K562 (cell line): ENCODE data around the gene PRPSAP1. TPM values are rescaled to one million over a fixed set of nuclear protein-coding genes. Genes with fewer than 3 reads are reported as not detected.
A peak's percentile ranks its signal among the peaks of the same experiment; 100 is the strongest.

ENCODE experiments used
- BRF1 ChIP-seq: IDR thresholded peaks from 3 replicates; pipeline ENCODE4 v1.6.1; 2011; ENCODE audit warnings: borderline replicate concordance, mild to moderate bottlenecking; ENCODE audit not compliant: insufficient read length; ENCODE audit errors: extremely low read depth
- CBFB ChIP-seq: sonication (generic); formaldehyde crosslinking; IDR thresholded peaks from 2 replicates; pipeline ENCODE4 v1.4.0; 2020; ENCODE audit warnings: mild to moderate bottlenecking, missing genetic modification reagents
- HMG20B ChIP-seq: fragments of 250-450 bp; sonication (Bioruptor Pico); IDR thresholded peaks from 2 replicates; pipeline ENCODE4 v1.5.0; 2021; ENCODE audit warnings: mild to moderate bottlenecking
- MNT ChIP-seq, 2 experiments: fragments of 450-650 bp; conservative IDR thresholded peaks; 2 replicates each; pipeline ENCODE4 v1.6.1; 2017; ENCODE audit warnings: mild to moderate bottlenecking in 2 of 2, moderate library complexity in 2 of 2
- MTA3 ChIP-seq: fragments of 450-650 bp; formaldehyde crosslinking; IDR thresholded peaks from 2 replicates; pipeline ENCODE4 v1.6.1; 2017; ENCODE audit warnings: mild to moderate bottlenecking, borderline replicate concordance
- PCBP1 ChIP-seq: fragments of 200-400 bp; formaldehyde crosslinking; IDR thresholded peaks from 2 replicates; pipeline ENCODE4 v1.6.1; 2018; ENCODE audit warnings: mild to moderate bottlenecking, low read depth, low read length; ENCODE audit not compliant: poor library complexity, severe bottlenecking
- POLR2B ChIP-seq: fragments of 450-650 bp; IDR thresholded peaks from 2 replicates; pipeline ENCODE4 v1.6.1; 2018; ENCODE audit warnings: low read depth; ENCODE audit not compliant: partially characterized antibody
- SMAD3 ChIP-seq: fragments of 450-650 bp; formaldehyde crosslinking; conservative IDR thresholded peaks from 2 replicates; pipeline ENCODE4 v1.4.0; 2020; ENCODE audit warnings: mild to moderate bottlenecking
- SREBF2 ChIP-seq: sonication (generic); formaldehyde crosslinking; IDR thresholded peaks from 2 replicates; pipeline ENCODE4 v1.4.0; 2020; ENCODE audit warnings: mild to moderate bottlenecking, missing genetic modification reagents
- SRSF7 ChIP-seq: fragments of 200-400 bp; formaldehyde crosslinking; optimal IDR thresholded peaks from 2 replicates; pipeline ENCODE3; 2017; ENCODE audit warnings: mild to moderate bottlenecking, low read depth, low read length
- ZBED1 ChIP-seq: IDR thresholded peaks from 2 replicates; pipeline ENCODE4 v1.6.1; 2014
- ZFP91 ChIP-seq: sonication (generic); formaldehyde crosslinking; IDR thresholded peaks from 2 replicates; pipeline ENCODE4 v1.8.0; 2022; ENCODE audit warnings: mild to moderate bottlenecking, missing genetic modification reagents
- ZNF668 ChIP-seq: fragments of 250-450 bp; sonication (Bioruptor Pico); IDR thresholded peaks from 2 replicates; pipeline ENCODE4 v1.8.0; 2022; ENCODE audit warnings: mild to moderate bottlenecking, inconsistent platforms
- polyA plus RNA-seq, 8 experiments: library from polyadenylated mRNA; depleted of rRNA in 4 of 8; stranded (reverse) in 5 of 8; unstranded in 3 of 8; fragments of >200 nt; fragmentation: Nextera tagmentation in 2 of 8; fragmentation: Illumina TruSeq in 1 of 8; extraction: Ambion mirVana in 2 of 8; extraction: Trizol in 1 of 8; gene quantifications; 2 replicates each; pipeline versions ENCODE4 v1.2.1 to v1.2.3, GENCODE V29; 2011 to 2014; ENCODE audit warnings: inconsistent platforms in 1 of 8, missing spikeins in 1 of 8
- total RNA-seq, 7 experiments: library from RNA; depleted of rRNA in 6 of 7; stranded (reverse); fragments of >200 nt in 6 of 7; fragmentation: Illumina TruSeq in 2 of 7; extraction: Trizol in 2 of 7; gene quantifications; 2 replicates each; pipeline versions ENCODE4 v1.2.1 to v1.2.3, GENCODE V29; 2011 to 2021; ENCODE audit warnings: low replicate concordance in 1 of 7
- TF ChIP-seq, protein P1 (sequence below): sonication (generic); formaldehyde crosslinking; IDR thresholded peaks from 2 replicates; pipeline ENCODE4 v1.8.1; 2023; ENCODE audit warnings: missing genetic modification reagents, mild to moderate bottlenecking, borderline replicate concordance
- TF ChIP-seq, protein P2 (sequence below): fragments of 250-450 bp; sonication (Bioruptor Pico); IDR thresholded peaks from 2 replicates; pipeline ENCODE4 v1.4.0; 2020; ENCODE audit warnings: mild to moderate bottlenecking, moderate library complexity
- TF ChIP-seq, protein P3 (sequence below): fragments of 250-450 bp; sonication (Bioruptor Pico); IDR thresholded peaks from 2 replicates; pipeline ENCODE4 v1.8.0; 2021; ENCODE audit warnings: mild to moderate bottlenecking, moderate library complexity

PRPSAP1 gene
- total and polyA plus RNA-seq, 9 of the 15 experiments (the other 6 are each of a cell fraction or from before 2014, with no cell fraction given) = 21.9 to 77.1 (median 40.8) TPM

- no peak for TF ChIP-seq SREBF2 (CRISPR knock-in tag)
- TF ChIP-seq MNT (conservative IDR thresholded peaks at IDR 0.05) = peak; percentile 95 to 97
- TF ChIP-seq ZBED1 = no peak
- no peak for TF ChIP-seq HMG20B (CRISPR knock-in tag)
- TF ChIP-seq MTA3 = peak; percentile 92
- TF ChIP-seq BRF1 = no peak
- no peak for TF ChIP-seq SRSF7
- no peak for TF ChIP-seq PCBP1
- no peak for TF ChIP-seq ZFP91 (CRISPR knock-in tag)
- TF ChIP-seq, protein P1, sequence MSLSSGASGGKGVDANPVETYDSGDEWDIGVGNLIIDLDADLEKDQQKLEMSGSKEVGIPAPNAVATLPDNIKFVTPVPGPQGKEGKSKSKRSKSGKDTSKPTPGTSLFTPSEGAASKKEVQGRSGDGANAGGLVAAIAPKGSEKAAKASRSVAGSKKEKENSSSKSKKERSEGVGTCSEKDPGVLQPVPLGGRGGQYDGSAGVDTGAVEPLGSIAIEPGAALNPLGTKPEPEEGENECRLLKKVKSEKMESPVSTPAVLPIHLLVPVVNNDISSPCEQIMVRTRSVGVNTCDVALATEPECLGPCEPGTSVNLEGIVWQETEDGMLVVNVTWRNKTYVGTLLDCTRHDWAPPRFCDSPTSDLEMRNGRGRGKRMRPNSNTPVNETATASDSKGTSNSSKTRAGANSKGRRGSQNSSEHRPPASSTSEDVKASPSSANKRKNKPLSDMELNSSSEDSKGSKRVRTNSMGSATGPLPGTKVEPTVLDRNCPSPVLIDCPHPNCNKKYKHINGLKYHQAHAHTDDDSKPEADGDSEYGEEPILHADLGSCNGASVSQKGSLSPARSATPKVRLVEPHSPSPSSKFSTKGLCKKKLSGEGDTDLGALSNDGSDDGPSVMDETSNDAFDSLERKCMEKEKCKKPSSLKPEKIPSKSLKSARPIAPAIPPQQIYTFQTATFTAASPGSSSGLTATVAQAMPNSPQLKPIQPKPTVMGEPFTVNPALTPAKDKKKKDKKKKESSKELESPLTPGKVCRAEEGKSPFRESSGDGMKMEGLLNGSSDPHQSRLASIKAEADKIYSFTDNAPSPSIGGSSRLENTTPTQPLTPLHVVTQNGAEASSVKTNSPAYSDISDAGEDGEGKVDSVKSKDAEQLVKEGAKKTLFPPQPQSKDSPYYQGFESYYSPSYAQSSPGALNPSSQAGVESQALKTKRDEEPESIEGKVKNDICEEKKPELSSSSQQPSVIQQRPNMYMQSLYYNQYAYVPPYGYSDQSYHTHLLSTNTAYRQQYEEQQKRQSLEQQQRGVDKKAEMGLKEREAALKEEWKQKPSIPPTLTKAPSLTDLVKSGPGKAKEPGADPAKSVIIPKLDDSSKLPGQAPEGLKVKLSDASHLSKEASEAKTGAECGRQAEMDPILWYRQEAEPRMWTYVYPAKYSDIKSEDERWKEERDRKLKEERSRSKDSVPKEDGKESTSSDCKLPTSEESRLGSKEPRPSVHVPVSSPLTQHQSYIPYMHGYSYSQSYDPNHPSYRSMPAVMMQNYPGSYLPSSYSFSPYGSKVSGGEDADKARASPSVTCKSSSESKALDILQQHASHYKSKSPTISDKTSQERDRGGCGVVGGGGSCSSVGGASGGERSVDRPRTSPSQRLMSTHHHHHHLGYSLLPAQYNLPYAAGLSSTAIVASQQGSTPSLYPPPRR = no peak; the same call in 1 of the 2 replicates
- TF ChIP-seq, protein P2, sequence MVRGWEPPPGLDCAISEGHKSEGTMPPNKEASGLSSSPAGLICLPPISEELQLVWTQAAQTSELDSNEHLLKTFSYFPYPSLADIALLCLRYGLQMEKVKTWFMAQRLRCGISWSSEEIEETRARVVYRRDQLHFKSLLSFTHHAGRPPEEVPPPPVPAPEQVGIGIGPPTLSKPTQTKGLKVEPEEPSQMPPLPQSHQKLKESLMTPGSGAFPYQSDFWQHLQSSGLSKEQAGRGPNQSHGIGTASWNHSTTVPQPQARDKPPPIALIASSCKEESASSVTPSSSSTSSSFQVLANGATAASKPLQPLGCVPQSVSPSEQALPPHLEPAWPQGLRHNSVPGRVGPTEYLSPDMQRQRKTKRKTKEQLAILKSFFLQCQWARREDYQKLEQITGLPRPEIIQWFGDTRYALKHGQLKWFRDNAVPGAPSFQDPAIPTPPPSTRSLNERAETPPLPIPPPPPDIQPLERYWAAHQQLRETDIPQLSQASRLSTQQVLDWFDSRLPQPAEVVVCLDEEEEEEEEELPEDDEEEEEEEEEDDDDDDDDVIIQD = no peak
- TF ChIP-seq, protein P3, sequence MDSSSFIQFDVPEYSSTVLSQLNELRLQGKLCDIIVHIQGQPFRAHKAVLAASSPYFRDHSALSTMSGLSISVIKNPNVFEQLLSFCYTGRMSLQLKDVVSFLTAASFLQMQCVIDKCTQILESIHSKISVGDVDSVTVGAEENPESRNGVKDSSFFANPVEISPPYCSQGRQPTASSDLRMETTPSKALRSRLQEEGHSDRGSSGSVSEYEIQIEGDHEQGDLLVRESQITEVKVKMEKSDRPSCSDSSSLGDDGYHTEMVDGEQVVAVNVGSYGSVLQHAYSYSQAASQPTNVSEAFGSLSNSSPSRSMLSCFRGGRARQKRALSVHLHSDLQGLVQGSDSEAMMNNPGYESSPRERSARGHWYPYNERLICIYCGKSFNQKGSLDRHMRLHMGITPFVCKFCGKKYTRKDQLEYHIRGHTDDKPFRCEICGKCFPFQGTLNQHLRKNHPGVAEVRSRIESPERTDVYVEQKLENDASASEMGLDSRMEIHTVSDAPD (CRISPR knock-in tag) = no peak
- no peak for TF ChIP-seq ZNF668 (CRISPR knock-in tag)
- peak; percentile 73 for TF ChIP-seq POLR2B
- peak; percentile 91 for TF ChIP-seq CBFB (CRISPR knock-in tag)
- peak; percentile 89 for TF ChIP-seq SMAD3 (CRISPR knock-in tag)
These were observed at the start of gene PRPSAP1 (continued) for GRCh38 chr17:76353599-76354316.
